DMS 273 (cell line): ENCODE measurements around the gene KCNN3.
"Not testable (repeated sequence)": the region's sequence is repeated elsewhere in the genome, so short reads cannot be mapped to it uniquely, and the experiment has no call there.

Experiments used
- DNase-seq: peaks from one replicate; lab custom pipeline; 2025; ENCODE audit not compliant: unreplicated experiment; lab: John Stamatoyannopoulos, UW

KCNN3 gene

DNA sequence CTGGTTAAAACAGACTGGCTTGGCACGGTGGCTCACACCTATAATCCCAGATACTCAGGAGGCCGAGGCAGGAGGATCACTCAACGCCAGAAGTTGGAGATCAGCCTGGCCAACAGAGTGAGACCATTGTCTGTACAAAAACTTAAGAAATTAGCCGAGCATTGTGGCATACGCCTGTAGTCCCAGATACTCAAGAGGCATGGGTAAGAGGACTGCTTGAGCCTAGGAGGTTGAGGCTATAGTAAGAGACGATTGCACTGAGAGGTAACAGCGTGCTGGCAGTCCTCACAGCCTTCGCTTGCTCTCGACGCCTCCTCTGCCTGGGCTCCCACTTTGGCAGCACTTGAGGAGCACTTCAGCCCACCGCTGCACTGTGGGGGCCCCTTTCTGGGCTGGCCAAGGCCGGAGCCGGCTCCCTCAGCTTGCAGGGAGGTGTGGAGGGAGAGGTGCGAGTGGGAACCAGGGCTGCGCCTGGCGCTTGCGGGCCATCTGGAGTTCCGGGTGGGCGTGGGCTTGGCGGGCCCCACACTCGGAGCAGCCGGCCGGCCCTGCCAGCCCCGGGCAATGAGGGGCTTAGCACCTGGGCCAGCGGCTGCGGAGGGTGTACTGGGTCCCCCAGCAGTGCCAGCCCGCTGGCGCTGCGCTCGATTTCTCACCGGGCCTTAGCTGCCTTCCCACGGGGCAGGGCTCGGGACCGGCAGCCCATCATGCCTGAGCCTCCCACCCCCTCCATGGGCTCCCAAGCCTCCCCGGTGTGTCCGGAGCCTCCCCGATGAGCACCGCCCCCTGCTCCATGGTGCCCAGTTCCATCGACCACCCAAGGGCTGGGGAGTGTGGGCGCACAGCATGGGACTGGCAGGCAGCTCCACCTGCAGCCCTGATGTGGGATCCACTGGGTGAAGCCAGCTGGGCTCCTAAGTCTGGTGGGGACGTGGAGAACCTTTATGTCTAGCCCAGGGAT lies 199.5 kb downstream of the KCNN3 start:
- DNase-seq, result not testable (repeated sequence)

DNA sequence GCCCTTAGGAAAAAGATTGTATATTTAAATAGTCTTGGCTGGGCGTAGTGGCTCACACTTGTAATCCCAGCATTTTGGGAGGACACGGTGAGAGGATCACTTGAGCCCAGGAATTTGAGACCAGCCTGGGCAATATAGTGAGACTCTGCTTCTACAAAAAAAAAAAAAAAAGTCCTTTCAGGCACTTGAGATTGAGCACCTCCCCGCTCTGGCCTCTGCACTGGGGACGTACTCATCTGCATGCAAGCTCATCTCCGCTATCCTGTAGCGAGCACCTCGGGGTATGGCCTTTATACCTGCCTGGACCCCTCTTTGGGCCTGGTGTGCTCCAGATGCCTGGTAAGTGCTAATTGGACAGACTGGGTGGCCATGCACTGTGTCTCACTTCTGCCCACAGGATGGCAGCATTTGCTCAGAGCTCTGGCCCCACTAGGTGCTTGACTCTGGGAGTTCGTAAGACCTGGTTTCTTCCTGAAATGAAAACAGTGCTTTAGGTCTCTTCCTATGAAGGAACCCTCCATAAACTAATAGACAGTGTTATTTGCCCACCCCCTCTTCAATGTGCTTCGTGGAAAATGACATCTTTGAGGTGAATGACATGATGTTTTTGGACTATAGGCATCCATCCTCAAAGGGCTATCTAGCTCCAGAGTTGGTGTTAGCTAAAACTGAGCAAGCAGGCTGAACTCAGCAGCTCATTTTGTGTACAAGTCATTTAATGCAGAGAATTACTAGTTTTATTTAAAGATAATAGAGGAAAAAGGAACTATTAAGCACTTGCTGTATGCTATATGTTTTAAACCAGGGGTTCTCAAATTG lies 200.4 kb downstream of the KCNN3 start:
- peak; percentile 89 for DNase-seq

- DNase-seq, result peak; percentile 27
These were observed 203.9 kb downstream of the KCNN3 start for GRCh38 chr1:154666051-154666790.

DNA sequence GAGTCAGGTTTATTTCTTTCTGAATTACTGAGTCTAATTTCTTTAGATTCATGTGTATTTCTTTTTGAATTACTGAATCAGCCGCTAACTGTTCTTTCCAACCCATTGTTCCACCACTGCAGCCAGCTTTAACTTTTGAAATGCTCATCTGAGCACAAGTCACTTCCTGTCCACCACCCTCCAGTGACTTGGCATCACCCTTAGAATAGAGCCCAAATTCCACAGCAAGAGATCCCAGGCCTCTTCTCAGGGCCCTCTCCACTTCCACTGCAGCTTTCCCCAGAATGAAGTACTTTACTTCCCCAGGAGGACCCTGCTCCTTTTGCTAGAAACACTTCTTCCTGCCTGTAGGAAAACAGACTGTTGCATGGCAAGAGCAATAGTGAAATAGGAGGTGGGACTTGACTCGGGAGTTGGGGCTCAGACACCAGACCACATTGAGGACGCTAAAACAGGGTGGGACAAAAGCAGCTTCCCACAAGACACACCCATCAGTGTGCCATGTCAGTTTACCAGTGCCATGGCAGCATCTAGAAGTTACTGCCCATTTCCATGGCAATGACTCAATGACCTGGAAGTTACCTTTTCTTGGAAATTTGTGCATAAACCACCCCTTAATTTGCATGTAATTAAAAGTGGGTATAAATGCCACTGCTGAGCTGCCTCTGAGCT lies 205.6 kb downstream of the KCNN3 start:
- DNase-seq, result no peak

GRCh38 chr1:154663471-154664060 lies 206.5 kb downstream of the KCNN3 start:
- DNase-seq, result peak; percentile 76

DNA sequence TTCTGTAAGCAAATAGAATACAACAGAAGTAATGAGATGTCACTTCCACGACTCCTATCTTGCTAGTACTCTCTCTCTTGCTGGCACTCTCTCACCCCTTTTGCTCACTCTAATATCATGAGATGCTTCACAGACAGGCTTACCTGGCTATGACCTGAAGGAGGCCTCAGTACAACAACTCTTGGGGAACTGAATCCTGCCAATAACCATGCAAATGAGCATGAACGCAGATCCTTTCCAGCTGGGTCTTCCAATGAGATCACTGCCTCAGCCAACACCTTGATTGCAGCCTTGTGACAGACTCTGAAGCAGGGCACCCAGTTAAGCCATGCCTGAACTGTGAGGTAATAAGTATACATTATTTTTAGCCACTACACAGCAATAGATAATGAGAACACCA lies 209.0 kb downstream of the KCNN3 start:
- DNase-seq, result no peak

GRCh38 chr1:154659823-154660592 lies 210.1 kb downstream of the KCNN3 start:
- no peak for DNase-seq

GRCh38 chr1:154657556-154657955 lies 212.5 kb downstream of the KCNN3 start:
- DNase-seq, result no peak

DNA sequence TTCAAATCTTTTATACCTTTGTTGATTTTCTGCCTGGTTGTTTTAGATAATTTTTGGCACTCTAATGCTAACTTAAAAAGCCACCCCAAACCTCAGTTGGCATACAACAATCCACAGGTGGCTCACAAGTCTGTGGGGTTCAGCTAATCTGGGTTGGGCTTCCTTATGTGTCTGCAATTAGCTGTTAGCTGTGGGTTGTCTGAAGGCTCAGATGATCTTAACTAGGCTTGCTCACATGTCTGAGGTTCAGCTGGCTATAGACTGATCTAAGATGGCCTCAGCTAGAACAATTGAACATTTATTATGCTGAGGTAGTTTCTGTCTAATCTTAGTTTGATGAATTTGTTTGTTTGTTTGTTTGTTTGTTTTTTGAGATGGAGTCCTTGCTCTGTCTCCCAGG lies 217.2 kb downstream of the KCNN3 start:
- DNase-seq, result no peak
